WERI-Rb-1 (cell line): Measurements from ENCODE around the gene CRELD1.
"Not testable (repeated sequence)": the region's sequence is repeated elsewhere in the genome, so short reads cannot be mapped to it uniquely, and the experiment has no call there.

Source experiments
- DNase-seq: peaks from one replicate; pipeline ENCODE4 v3.0.0-alpha.2; 2020
- H3K27ac ChIP-seq: fragments of 250-450 bp; sonication (Bioruptor Pico); 2 replicates; pipeline ENCODE4 v1.5.1; 2020; ENCODE audit warnings: mild to moderate bottlenecking, moderate library complexity
- H3K27me3 ChIP-seq: fragments of 250-450 bp; sonication (Bioruptor Pico); 2 replicates; pipeline ENCODE4 v1.5.1; 2021; ENCODE audit warnings: mild to moderate bottlenecking, low read depth, moderate library complexity; ENCODE audit not compliant: insufficient read depth, severe bottlenecking
- H3K36me3 ChIP-seq: fragments of 250-450 bp; sonication (Bioruptor Pico); 2 replicates; pipeline ENCODE4 v1.5.1; 2020; ENCODE audit warnings: mild to moderate bottlenecking, moderate library complexity
- H3K4me3 ChIP-seq: 2 replicates; pipeline ENCODE4 v1.5.1; 2011; ENCODE audit warnings: low read depth, mild to moderate bottlenecking, control low read depth, low read length
- H3K9me3 ChIP-seq: fragments of 250-450 bp; sonication (Bioruptor Pico); 2 replicates; pipeline ENCODE4 v1.5.1; 2021; ENCODE audit warnings: mild to moderate bottlenecking, moderate library complexity; ENCODE audit not compliant: severe bottlenecking
- TF ChIP-seq, protein P1 (sequence below): IDR thresholded peaks from 2 replicates; pipeline ENCODE4 v1.5.1; 2011; ENCODE audit warnings: low read depth, mild to moderate bottlenecking, control low read depth, inconsistent platforms, low read length

Gene CRELD1

DNA sequence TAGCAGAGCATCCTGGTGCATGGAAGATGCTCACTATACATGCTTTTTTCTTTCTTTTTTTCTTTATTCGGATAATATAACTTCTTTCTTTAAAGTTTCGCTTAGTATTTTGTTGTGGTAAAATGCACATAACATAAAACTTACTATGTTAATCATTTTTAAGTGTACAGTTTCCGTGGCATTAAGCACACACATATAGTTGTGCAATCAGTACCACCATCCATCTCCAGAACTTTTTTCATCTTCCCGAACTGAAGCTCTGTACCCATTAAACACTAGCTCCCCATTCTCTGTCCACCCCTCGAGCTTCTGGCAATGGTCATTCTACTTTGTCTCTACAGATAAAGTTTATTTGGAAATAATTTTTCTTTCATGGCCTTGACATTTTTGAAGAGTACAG is 44.2 kb upstream of the CRELD1 start:
- TF ChIP-seq, protein P1, sequence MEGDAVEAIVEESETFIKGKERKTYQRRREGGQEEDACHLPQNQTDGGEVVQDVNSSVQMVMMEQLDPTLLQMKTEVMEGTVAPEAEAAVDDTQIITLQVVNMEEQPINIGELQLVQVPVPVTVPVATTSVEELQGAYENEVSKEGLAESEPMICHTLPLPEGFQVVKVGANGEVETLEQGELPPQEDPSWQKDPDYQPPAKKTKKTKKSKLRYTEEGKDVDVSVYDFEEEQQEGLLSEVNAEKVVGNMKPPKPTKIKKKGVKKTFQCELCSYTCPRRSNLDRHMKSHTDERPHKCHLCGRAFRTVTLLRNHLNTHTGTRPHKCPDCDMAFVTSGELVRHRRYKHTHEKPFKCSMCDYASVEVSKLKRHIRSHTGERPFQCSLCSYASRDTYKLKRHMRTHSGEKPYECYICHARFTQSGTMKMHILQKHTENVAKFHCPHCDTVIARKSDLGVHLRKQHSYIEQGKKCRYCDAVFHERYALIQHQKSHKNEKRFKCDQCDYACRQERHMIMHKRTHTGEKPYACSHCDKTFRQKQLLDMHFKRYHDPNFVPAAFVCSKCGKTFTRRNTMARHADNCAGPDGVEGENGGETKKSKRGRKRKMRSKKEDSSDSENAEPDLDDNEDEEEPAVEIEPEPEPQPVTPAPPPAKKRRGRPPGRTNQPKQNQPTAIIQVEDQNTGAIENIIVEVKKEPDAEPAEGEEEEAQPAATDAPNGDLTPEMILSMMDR = no peak
- Histone ChIP-seq H3K27me3 (no peaks in the 10 kb centered on the region), H3K9me3 (no peaks in the 10 kb centered on the region), H3K27ac (no peak overlapping the region), H3K36me3 (peaks cover 24% of the 10 kb centered on the region), H3K4me3 (no peak overlapping the region)
- DNase-seq = no peak

DNA sequence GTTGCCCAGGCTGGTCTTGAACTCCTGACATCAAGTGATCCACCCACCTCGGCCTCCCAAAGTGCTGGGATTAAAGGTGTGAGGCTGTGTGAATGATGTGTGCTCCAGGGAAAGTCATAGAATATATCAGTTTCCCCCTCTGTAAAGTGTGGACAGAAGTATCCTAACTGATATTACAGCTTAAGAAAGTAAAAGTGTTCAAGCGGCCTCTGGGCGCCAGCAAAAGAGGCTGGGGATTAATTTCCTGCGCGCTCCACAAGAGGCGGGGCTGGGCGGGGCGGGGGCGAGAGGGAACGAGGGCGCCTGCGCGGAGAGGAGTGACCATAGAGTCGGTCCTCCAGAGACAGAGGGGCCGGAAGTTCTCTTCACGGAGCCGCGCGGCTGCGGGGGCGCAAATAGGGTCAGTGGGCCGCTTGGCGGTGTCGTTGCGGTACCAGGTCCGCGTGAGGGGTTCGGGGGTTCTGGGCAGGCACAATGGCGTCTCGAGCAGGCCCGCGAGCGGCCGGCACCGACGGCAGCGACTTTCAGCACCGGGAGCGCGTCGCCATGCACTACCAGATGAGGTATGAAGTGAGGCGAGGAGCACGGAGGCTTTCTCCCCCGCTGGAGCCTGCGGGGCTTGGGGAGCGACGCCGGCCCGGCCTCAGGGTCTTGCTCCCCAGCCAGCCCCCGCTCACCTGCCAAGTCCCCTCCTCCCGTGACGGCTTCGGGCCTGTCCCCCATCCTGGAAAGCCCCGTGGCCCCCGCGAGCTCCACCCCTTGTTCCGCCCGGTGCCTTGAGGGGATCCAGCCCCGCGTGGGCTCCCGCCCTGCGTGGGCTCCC is 43.2 kb upstream of the CRELD1 start, which contains the start of gene JAGN1:
JAGN1 (plus strand) TSS at position 362 of the 823 bp plus-strand sequence; CDS start at position 475, 113 bp downstream.
- DNase-seq = peak; percentile 89
- Histone ChIP-seq H3K27ac (peak within 1 kb of the TSS; percentile 87), H3K36me3 (peaks cover 24% of the 10 kb centered on the region), H3K4me3 (peak within 1 kb of the TSS; percentile 86), H3K27me3 (no peaks in the 10 kb centered on the region), H3K9me3 (no peaks in the 10 kb centered on the region)
- TF ChIP-seq, protein P1 = no peak

DNA sequence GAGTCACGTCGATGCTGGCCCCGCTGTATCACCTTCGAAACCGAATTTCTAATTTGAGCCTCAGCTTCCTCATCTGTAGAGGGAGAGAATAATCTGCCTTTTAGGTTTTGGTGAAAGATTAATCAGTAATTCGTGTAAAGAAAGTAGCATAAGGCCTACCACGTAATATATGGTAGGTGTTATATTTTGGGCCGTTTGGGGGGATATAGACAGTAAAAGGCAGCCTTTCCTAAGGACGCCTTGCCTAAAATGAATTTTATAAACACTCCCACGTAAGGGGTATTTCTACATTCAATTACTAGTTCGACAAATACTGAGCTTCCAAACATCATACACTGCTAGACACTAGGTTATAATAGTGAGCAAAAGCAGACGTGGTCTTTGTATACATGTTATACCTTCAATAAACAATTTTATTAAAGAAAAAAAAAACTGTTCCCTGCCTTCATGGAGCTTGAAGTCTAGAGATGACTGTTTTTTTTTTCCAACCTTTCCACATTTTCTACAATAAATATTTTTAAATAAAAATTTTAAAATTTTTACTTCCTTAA is 42.5 kb upstream of the CRELD1 start:
- H3K4me3 ChIP-seq = peak overlapping the region; percentile 86
- TF ChIP-seq, protein P1 = no peak
- H3K27me3 ChIP-seq = no peaks in the 10 kb centered on the region
- H3K27ac ChIP-seq = peak overlapping the region; percentile 87
- DNase-seq = no peak
- peaks cover 24% of the 10 kb centered on the region for H3K36me3 ChIP-seq
- H3K9me3 ChIP-seq = no peaks in the 10 kb centered on the region

DNA sequence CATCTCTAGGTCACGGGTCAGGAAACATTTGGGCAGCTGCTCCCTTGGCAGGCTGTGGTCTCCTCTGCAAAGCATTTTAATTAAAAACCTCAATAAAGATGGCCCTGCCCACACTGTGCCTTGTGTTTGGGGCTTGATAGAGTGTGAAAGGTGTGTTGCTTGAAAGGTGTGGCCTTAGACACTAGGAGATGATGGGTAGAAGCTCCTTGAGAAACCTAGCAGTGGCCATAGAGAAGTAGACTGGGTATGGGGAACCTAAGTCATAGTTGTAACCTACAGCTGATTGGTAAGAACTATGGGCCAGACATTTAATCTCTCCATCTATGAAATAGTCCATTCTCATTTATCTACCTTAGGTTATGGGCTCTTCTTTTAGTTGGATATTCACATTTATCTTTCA is 39.9 kb upstream of the CRELD1 start:
- TF ChIP-seq, protein P1 = no peak
- no peaks in the 10 kb centered on the region for H3K27me3 ChIP-seq

DNA sequence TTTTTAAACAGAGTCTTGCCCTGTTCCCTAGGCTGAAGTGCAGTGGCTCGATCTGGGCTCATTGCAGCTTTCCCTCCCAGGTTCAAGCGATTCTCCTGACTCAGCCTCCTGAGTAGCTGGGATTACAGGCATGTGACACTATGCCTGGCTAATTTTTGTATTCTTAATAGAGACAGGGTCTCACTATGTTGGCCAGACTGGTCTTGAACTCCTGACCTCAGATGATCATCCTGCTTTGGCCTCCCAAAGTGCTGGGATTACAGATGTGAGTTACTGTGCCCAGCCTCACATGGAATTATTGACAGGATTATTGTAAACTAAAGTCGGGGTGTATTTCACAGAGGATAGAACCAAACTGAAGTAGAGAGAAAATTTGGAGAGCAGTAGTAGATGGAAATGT is 37.9 kb upstream of the CRELD1 start:
- H3K27me3 ChIP-seq, H3K27ac ChIP-seq, H3K9me3 ChIP-seq, DNase-seq, H3K4me3 ChIP-seq: not testable (repeated sequence)
- H3K36me3 ChIP-seq = peaks cover 24% of the 10 kb centered on the region

More for the DNA sequence above, 39.9 kb upstream of the CRELD1 start:
- peaks cover 24% of the 10 kb centered on the region for H3K36me3 ChIP-seq
- no peak overlapping the region for H3K27ac ChIP-seq
- H3K4me3 ChIP-seq = no peak overlapping the region
- H3K9me3 ChIP-seq = no peaks in the 10 kb centered on the region
- DNase-seq = no peak

DNA sequence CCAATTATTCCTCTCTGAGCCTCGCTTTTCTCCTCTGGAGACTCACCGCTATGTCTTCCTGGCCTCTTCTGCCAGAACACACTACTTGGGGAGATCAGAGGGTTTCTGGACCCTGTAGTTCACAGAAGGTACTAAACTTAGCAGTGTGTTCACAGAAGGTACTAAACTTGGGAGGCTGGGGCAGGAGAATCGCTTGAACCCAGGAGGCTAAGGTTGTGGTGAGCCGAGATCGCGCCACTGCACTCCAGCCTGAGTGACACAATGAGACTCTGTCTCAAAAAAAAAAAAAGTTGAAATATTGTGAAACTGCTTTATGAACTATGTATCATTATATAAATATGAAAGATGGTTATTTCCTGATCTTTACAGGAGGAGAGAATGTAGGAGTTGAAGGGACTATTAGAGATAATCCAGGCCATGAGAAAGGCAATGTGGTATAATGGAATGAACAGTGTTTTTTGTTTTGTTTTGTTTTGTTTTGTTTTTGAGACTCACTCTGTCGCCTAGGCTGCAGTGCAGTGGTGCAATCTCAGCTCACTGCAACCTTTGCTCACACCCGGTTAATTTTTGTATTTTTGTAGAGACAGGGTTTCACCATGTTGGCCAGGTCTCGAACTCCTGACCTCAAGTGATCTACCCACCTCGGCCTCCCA is 36.8 kb upstream of the CRELD1 start:
- not testable (repeated sequence) for DNase-seq, H3K9me3 ChIP-seq, H3K27ac ChIP-seq, H3K4me3 ChIP-seq, H3K27me3 ChIP-seq
- H3K36me3 ChIP-seq = peaks cover 20% of the 10 kb centered on the region
